Neural crest cell (in vitro differentiated cells): ENCODE results near the gene NFIX. TPM values are rescaled to one million over a fixed set of nuclear protein-coding genes. Genes with fewer than 3 reads are reported as not detected.

Experiments
- DNase-seq: peaks from one replicate; pipeline ENCODE4 v3.0.0; 2021; ENCODE audit warnings: low read depth, mixed read lengths, low spot score
- H3K27ac Mint-ChIP-seq: one replicate; pipeline ENCODE4 v1.8.0; 2021; ENCODE audit warnings: mild to moderate bottlenecking, mixed read lengths; ENCODE audit not compliant: unreplicated experiment
- H3K27me3 Mint-ChIP-seq: 2 replicates; pipeline ENCODE4 v1.8.0; 2021; ENCODE audit warnings: low read depth, mild to moderate bottlenecking, mixed read lengths
- H3K36me3 Mint-ChIP-seq: 2 replicates; pipeline ENCODE4 v1.8.0; 2021; ENCODE audit warnings: low read depth, mild to moderate bottlenecking, mixed read lengths
- H3K4me1 Mint-ChIP-seq: 2 replicates; pipeline ENCODE4 v1.8.0; 2021; ENCODE audit warnings: mixed read lengths
- H3K4me3 Mint-ChIP-seq: one replicate; pipeline ENCODE4 v1.8.0; 2021; ENCODE audit warnings: mild to moderate bottlenecking, mixed read lengths
- H3K9me3 Mint-ChIP-seq: 2 replicates; pipeline ENCODE4 v1.8.0; 2021; ENCODE audit warnings: mixed read lengths
- total RNA-seq: library from RNA; stranded (reverse); gene quantifications from 2 replicates; pipeline ENCODE4 v1.2.1, GENCODE V29; 2021
- TF ChIP-seq, protein P1 (sequence below): fragments of 200-600 bp; sonication (generic); conservative IDR thresholded peaks from 2 replicates; pipeline ENCODE4 v1.5.0; 2021; ENCODE audit warnings: antibody characterized with exemption, mild to moderate bottlenecking

Gene NFIX
- total RNA-seq, 1 donor from 2014 or later: 0.68 TPM

DNA sequence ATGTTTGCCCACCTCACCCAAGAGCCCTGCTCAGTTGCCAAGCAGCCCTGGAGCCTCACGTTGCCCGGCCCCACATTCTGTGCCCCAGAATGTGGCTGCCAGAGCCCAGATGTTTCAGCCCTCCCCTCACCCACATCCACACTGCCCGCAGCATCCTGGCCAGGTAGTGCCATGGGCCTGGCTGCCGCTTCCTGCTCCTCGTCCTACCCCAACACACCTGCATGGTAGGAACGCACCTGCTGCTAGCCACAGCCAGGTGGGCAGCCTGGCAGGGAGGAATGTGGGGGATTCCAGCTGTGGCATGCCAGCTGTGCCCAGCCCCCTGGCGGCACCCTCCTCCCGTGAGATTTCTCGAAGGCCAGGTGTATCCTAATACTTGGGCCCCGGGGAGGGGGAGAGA lies 7.5 kb upstream of the NFIX start:
- H3K4me1 Mint-ChIP-seq: peaks cover 9% of the 10 kb centered on the region
- peaks cover 4% of the 10 kb centered on the region for H3K36me3 Mint-ChIP-seq
- peaks cover 24% of the 10 kb centered on the region for H3K27me3 Mint-ChIP-seq
- no peak overlapping the region for H3K27ac Mint-ChIP-seq
- DNase-seq: no peak
- H3K4me3 Mint-ChIP-seq: no peak overlapping the region
- TF ChIP-seq, protein P1, sequence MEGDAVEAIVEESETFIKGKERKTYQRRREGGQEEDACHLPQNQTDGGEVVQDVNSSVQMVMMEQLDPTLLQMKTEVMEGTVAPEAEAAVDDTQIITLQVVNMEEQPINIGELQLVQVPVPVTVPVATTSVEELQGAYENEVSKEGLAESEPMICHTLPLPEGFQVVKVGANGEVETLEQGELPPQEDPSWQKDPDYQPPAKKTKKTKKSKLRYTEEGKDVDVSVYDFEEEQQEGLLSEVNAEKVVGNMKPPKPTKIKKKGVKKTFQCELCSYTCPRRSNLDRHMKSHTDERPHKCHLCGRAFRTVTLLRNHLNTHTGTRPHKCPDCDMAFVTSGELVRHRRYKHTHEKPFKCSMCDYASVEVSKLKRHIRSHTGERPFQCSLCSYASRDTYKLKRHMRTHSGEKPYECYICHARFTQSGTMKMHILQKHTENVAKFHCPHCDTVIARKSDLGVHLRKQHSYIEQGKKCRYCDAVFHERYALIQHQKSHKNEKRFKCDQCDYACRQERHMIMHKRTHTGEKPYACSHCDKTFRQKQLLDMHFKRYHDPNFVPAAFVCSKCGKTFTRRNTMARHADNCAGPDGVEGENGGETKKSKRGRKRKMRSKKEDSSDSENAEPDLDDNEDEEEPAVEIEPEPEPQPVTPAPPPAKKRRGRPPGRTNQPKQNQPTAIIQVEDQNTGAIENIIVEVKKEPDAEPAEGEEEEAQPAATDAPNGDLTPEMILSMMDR: no peak
- no peaks in the 10 kb centered on the region for H3K9me3 Mint-ChIP-seq

DNA sequence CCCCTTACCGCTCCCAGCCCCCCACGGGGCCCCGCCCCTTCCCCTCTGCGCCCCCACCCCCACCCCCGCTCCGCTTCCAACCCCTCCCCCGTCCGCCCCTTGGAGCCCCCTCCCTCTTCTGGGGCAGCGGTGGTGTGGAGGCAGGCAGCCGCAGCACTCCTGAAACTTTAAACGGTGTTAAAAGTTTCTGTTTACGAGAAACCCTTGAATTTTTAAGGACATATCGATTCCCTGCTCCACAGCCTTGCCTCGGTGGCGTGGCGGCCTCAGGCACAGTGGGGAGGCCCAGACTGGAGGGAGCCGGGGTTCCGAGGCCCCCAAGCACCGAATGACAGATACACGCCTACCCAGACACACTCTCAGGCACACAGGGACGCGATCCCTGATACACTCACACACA lies 4.8 kb upstream of the NFIX start:
- no peak for DNase-seq
- Mint-ChIP-seq H3K36me3 (peaks cover 7% of the 10 kb centered on the region), H3K4me3 (no peak overlapping the region), H3K27ac (no peak overlapping the region), H3K9me3 (no peaks in the 10 kb centered on the region), H3K4me1 (peaks cover 8% of the 10 kb centered on the region), H3K27me3 (peaks cover 48% of the 10 kb centered on the region)
- TF ChIP-seq, protein P1: no peak

DNA sequence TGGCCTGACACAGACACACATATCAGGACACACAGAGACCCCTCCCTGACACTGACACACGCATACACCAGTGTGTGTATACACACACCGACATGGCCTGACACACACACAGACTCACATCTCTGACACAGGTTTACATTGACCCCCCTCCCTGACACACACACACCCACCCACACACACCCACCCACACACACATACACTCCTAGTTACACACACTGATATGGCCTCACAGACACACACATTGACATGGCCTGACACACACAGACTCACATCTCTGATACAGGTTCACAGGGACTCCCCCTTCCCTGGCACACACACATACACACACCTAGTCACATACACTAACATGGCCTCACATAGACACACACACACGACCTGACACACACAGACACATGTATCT lies 4.4 kb upstream of the NFIX start:
- Mint-ChIP-seq H3K4me3 (no peak overlapping the region), H3K27me3 (peaks cover 49% of the 10 kb centered on the region), H3K4me1 (peaks cover 5% of the 10 kb centered on the region), H3K27ac (no peak overlapping the region), H3K9me3 (no peaks in the 10 kb centered on the region), H3K36me3 (peaks cover 7% of the 10 kb centered on the region)
- DNase-seq: no peak
- TF ChIP-seq, protein P1: no peak

DNA sequence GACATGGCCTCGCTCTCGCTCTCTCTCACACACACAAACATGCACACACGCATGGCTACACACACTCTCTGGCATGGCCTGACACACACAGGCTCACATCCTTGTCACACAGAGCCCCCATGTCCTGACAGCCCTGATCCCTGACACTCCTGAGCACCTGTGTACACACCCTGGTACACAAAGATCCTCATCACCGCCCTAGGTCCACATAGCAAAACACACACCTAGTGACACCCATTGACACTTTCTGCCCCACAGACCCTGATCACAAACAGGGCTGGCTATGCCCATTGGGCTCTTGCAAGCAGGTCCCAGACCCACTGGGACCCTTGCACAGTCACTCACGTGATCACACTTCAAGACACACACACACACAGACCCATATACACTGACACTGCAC lies 4.0 kb upstream of the NFIX start:
- Mint-ChIP-seq H3K9me3 (no peaks in the 10 kb centered on the region), H3K36me3 (peaks cover 7% of the 10 kb centered on the region), H3K4me1 (peaks cover 5% of the 10 kb centered on the region), H3K27ac (no peak overlapping the region), H3K4me3 (no peak overlapping the region), H3K27me3 (peaks cover 52% of the 10 kb centered on the region)
- no peak for DNase-seq
- TF ChIP-seq, protein P1: no peak

DNA sequence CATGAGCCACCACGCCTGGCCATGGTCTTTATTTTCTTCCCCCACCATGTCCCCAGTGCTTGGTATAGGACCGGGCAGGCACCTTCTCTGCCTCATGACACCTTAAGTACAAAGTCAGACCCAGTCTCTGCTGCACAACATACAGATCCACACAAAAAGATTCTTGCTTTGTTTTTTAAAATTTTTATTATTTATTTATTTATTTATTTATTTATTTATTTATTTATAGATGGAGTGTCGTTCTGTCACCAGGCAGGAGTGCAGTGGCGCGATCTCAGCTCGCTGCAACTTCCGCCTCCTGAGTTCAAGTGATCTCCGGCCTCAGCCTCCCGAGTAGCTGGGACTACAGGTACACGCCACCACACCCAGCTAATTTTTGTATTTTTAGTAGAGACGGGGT lies 2.5 kb upstream of the NFIX start:
- TF ChIP-seq, protein P1: no peak
- peaks cover 7% of the 10 kb centered on the region for H3K36me3 Mint-ChIP-seq
- no peak overlapping the region for H3K4me3 Mint-ChIP-seq
- no peak overlapping the region for H3K27ac Mint-ChIP-seq
- no peaks in the 10 kb centered on the region for H3K9me3 Mint-ChIP-seq
- no peak for DNase-seq
- H3K27me3 Mint-ChIP-seq: peaks cover 65% of the 10 kb centered on the region
- peaks cover 5% of the 10 kb centered on the region for H3K4me1 Mint-ChIP-seq

DNA sequence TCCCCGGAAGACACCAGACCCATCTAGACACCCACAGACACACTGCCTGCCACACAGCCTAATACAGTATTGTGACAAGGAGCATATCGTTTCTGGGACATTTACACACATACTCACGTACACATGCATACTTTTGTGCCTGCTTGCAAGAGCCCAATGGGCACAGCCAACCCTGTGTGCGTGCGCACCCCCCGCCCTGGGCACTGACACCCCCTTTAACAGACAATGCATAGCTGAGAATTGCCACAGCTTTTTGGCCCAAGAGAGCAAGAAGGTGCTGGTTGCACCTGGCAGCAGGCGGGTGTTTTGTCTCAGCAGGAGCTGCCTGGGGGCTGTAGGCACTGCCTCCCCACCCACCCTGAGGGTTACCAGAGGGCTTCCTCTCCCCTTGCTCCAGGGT lies 1.7 kb upstream of the NFIX start:
- TF ChIP-seq, protein P1: no peak
- H3K27me3 Mint-ChIP-seq: peaks cover 74% of the 10 kb centered on the region
- no peaks in the 10 kb centered on the region for H3K9me3 Mint-ChIP-seq
- peak overlapping the region; percentile 72 for H3K4me3 Mint-ChIP-seq
- no peak for DNase-seq
- no peak overlapping the region for H3K27ac Mint-ChIP-seq
- peaks cover 7% of the 10 kb centered on the region for H3K36me3 Mint-ChIP-seq
- peaks cover 8% of the 10 kb centered on the region for H3K4me1 Mint-ChIP-seq
